LoVo (cell line): ENCODE measurements around the gene DIS3L2.

ENCODE experiments used
- DNase-seq: peaks from one replicate; pipeline ENCODE4 v3.0.0-alpha.2; 2016; ENCODE audit warnings: low spot score

The DIS3L2 gene

DNA sequence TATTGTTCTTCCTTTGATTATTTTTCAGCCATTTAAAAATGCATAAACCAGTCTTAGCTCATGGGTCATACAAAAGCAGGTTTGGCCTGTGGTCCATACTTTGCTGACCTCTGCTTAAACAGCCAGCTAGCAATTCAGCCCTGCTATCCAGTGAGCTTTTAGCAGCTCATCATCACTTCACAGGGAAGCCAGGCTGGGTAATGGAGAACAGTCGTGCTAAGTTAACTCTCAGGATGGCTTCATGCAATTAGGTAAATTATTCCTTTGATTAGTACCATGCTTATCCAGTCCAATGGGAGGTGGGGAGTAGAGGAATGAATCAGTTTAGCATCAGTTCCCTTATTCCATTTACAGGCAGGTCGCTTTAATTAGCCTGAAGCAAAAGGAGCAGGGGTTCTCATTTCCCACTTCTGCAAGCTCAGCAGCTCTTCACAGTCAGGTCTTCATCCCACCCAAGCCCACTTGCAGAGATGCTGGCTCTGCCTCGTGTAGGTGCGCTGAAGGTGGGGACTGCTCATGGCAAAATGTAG is 307.2 kb downstream of the DIS3L2 start:
- no peak for DNase-seq

DNA sequence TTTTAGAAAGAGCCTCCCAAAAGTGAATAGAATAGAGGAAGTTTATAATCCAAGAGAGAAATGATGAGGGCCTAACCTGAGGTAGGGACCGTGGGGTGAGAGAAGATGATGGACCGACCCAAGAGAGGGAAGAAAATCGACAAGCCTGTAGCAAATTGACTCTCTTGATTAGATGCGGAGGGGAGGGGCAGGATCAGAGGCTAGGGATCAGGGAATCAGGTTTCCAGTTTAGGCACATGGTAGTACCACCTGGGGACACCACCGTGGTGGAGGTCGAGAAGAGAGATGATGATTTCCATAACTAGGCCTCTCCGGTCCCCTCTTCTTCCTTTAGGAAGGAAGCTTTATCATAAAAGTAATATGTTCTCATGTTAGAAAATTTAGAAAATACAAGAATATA is 308.4 kb downstream of the DIS3L2 start:
- no peak for DNase-seq

DNA sequence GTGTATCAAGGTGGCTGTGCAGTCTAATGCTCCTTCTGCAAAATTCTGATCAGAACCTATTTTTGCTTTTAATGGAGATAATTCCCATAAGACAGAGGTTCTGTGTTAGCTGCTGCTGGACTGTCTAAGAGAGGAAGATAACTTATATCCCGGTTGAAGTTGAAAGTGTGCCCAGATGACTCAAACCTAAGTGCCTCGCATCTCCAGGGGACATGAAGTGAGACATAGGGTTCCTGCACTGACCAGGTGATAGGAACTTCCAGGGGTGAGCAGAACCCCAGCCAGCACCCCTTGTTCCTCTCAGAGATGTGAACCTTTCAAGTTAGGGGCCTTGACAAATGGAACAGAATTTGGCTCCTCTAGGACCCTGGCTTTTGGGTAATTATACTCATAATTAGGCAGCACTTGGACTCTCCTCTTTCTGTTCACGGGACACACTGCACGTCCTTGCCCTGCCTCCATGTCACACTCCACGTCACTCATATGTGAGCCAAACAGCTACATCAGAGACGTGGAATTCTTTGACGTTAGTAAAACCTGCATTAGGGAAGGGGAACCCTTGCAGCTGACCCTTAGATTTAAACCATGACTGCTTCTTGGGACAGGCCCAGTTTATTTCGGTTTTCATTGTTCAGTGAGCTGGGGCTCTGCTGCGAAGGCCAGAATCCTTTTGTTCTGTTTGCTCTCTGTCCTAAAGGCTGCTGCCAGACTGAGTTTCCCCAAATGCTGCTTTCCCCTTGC is 312.6 kb downstream of the DIS3L2 start:
- DNase-seq = no peak

DNA sequence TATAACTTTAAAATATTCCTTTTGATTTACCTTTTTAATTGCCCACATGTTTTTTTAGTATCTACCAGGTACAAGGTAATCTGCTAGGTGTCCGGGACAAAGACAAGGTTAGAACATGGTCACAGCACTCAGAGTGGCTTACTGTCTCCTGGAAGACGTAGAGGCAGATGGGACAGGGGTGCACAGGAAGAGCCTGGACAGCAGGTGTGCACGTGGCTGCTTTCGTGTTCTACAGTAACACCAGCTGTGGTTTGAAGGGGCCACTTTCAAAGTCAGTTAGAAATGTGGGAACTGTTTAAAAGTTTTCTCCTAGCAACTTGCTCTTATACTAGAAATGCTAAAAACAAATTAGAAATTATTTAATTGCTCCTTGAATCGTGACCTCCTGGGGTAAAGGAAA is 314.2 kb downstream of the DIS3L2 start:
- DNase-seq = no peak

DNA sequence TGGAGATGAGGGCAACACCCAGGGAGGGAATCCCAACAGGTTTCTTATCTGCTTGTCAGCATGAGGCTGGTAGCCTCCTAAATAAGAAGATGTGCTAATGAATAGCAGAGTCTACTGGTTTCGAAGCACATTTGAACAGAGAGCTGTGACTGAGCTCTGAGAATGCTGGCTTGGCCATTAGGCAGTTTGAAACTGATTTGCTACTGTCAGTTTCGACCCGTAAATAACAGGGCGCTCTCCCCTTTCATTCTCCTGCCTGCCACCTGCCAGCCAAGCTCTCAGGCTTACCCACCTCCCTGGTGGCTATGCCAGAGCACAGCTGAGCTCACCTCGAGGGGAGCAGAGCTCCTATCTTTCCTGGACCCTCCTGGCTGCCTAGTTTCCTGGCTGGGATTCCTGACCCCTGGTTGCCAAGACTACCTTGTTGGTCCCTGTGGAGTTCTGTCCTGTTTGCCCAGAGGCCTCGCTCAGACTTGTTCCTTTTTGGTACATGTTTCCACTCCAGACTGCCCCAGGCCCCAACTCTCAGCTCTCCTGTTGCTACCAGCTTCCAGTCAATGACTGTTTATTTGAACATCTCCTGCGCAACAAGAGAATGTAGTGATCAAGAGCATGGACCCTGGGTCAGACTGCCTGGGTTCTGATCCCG is 314.7 kb downstream of the DIS3L2 start:
- DNase-seq = no peak

DNA sequence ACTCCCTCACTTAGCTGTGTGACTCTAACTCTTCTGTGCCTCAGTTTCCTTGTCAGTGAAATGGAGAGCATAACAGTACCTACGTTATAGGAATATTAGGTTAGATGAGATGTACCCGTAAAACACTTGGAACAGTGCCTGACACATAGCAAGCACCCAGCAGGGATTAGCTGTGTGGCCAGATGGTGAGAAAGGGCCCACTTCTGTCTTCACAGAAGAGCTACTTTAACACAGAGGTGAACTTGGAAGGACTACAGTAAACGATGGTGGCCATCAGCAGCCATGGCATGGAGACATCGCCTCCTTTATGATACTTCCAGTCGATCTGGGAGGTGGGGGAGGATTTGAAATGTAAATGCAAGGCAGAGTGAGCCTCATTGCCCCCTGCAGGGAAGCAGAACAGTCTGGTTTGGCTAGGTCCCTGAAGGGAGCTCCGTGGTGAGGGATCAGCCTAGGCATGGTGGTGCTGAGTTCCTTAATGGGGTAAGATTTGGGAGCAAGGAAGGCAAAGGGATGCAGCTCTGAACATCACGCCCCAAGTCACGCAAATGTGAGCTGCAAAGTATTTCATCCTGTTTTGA is 315.3 kb downstream of the DIS3L2 start:
- no peak for DNase-seq

DNA sequence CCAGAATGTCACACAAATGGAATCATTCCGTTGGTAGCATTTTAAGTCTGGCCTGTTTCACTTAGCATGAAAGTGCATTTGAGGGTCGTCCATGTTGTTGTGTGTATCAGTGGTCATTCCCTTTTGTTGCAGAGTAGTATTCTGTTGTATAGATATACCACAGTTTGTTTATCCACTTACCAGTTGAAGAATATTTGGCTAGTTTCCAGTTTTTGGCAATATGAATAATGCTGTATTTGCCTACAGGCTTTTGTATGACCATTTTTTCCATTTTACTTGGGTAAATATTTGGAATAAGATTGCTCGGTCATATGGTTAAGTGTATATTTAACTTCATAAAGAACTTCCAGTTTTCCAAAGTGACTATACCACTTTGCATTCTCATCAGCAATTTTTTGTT is 317.0 kb downstream of the DIS3L2 start:
- DNase-seq = no peak

DNA sequence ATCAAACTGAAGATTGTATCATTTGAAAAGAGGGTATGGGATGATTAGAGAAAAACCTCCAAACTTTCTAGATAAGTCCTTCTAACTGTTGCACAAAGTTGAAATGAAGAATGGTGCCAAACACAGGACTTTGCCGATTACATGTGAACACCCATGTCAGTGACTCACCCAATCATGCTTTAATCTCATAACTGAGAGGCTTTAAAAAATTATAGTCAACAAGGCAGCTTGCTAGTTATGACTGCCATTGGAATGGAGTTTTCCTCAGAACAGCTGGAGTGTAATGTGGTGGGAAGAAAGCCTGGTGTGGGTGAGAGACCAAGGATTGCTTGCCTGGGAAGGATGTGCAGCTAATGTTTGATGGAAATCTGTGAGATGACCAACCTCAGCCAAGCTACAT is 318.8 kb downstream of the DIS3L2 start:
- DNase-seq = no peak

DNA sequence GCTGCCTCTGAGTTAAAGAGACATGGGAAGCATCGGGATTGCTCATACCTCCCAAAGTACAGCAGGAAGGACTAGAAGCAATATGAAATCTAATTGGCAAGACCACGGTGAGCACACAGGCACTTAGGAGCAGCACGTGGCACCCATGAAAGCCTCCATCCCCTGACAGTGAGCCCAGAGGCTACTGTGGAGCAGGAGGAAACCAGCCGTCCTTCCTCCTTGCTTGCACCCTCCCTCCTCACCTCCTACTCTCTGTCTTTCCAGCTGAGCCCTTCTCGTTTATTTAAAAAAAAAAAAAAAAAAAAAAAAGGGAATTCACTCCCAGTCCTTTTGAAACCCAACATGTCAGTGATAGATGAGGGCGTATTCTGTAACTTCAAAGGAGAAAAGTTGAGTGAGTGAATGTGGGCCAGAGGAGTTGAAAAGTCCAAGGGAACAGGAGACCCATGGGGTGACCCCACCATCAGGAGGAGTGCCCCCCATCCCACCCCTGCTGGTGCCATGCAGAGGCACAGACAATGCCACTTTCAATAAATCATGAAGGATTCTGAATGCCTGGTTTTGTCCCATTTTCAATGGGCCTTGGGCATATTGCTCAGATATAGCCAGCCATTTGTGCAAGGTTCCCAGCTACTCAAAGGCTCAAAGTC is 320.5 kb downstream of the DIS3L2 start:
- DNase-seq = no peak

DNA sequence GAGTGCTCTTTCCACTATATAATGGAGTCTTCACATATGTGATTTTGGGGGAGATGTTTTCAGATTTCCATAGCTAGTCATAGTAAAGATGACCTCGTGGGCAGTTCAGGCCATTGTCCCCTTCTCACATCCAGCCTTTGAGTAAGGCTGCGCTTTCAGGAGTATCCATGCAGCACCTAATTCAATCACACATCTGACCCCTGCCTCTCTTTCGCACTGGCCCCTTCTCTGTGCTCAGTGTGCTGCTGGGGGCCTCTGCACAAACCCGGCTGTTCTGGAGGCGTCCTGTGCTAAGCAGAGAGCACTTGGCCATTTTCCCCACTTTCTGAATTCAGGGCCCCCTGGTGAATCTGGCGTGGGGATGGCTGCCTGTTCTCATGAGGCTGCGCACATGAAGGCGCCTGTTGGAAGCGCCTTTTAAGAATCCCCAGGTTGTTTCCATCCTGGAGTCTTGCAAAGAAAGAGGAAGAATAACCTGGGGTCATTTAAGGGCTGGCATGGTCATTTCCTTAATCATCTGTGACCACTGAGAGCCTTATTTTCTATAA is 321.1 kb downstream of the DIS3L2 start:
- no peak for DNase-seq

DNA sequence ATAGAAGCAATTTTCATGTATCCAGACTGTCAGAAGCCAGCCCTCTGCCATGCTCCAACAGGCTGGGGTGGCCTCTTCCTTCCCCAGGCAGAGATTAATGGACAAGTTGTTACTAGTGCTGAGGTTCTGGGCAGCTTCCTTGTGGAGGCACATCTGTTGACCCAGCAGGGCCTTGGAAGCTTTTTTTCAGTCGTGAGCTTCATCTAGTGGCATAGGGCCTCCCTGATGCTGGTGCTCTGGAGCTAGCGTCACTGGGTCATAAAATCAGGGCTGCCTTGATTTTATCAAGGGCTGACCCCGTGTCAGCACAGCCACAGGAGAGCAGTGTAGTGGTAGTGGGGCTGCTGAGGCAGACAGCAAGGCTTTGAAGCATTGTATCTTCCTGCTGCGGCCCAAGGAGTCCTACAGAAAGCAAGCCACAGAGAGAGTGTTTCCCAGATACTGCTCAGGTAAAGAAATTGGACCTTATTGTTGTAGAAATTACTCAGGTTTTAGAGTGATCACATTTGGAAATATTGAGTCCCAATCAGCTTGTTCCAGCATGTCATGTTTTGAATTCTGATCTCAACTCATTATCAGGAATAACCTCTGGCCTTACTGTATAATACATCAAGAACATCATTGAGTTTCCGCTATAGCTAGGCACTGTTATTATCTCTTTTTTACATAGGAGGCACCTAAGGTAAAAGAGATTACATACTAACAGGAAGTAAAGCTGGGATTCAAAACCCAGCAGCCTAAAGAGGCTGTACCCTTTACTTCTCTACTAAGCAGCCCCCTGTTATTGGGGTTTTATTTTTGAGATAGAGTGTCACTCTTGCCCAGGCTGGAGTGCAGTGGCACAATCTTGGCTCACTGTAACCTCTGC is 324.7 kb downstream of the DIS3L2 start:
- DNase-seq = no peak

DNA sequence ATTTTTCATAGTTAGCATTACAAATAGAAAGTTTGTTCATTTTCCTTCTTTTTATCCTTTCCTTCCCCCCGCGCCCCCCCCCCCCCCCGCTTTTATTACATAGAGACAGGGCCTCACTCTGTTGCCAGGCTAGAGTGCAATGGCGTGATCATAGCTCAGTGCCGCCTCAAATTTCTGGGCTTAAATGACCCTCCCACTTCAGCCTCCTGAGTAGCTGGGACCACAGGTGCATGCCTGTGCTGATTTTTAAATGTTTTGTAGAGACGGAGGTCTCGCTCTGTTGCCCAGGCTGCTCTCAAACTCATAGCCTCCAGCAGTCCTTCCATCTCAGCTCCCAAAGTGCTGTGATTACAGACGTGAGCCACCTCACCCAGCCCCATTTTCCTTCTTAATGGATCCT is 325.8 kb downstream of the DIS3L2 start:
- DNase-seq = no peak

DNA sequence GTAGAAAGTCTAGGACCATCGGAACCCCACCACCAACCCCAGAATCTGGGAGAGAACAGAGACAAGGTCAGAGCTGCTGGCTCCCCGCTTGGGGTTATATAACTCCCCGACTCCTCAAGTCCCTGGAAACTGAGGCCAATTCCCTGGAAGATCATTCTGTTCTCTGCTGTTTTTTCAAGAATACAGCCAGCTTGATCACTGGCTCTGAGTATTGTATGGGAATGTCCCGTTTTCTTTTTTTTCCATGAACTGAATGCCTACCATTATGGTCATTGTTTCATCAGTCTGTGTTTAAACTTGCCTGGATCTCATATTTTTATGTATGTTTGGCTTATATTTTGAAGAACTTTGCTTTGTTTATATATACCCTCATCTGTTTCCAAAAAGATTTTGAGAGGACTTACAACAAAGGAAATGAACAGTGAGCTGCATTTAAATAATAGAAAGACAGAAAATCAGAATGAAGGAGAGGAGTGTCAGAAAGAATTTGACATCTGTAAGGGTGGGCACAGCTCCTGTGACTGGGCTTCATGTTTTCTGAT is 327.0 kb downstream of the DIS3L2 start:
- no peak for DNase-seq

DNA sequence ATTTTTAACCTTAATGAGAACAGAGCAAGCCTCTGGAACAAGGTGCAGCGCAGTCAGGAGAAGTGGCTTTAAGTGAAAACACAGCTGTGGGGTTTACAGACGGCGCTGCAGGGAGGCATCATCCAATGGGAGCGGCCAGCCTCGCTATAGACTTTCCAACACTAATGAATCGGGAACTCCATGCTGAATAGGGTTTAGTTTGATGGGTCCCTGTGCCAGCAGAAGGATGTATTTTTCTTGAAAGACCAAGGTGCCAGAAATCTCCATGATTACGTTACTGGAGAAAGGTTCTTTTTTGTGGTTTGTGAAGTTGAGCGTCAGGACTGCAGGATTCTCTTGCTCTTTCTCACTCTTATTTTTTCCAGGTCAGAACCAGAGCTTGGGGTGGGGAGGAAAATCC is 329.2 kb downstream of the DIS3L2 start:
- no peak for DNase-seq

DNA sequence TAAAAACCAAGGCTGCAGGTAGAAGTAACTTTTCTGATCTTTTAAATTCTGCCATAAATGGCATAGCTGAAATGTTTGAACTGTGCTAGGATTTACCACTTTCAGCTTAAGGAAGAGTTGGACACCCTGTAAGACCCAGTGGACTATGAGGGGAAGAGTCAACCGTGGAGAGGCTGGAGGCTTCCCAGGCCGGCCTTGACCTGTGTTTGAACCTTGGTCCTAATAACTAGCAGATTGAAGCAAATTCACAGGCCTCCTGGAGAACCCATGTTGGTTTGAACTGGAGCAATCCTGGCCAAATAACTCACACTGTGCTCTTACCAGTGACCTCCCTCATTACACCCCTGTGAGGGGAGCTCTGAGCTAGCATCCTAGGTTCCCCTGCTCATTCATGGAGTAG is 329.8 kb downstream of the DIS3L2 start:
- no peak for DNase-seq

DNA sequence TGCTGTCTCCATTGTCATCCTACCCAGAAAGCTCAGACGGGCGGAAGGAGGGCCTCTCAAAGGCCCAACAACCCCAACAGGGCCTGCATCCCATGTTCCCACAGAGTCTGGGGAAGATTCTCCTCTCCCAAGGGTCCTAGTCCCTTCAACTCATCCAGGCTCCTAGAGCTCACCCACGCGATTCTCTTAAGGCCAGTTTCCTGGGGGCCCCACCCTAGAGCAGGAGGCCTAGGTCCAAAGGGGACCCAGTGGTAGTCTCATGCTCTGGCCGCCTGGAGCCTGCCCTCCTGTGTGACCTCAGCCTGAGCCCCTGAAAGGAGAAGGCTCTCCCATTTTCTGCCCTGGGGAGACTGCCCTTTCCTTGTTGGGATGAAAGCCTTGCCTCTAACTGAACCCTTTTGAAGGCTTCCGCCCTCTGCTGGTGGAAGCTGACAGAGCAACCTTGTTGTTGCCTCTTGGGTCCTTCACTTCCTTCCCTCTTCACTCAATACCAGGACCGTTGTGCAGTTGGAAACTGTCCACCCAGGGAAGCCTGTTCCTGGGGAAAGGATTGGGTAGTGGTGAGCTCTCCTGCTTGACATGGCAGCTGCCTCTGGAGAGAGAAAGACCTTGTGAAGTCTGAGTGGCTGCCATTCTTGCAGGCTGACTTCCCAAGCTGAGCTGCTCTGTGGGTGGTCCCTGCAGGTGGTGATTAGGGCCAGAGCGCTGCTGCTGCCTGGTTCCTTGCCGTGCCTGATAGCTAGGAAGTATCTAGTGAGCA is 331.1 kb downstream of the DIS3L2 start:
- DNase-seq = no peak

DNA sequence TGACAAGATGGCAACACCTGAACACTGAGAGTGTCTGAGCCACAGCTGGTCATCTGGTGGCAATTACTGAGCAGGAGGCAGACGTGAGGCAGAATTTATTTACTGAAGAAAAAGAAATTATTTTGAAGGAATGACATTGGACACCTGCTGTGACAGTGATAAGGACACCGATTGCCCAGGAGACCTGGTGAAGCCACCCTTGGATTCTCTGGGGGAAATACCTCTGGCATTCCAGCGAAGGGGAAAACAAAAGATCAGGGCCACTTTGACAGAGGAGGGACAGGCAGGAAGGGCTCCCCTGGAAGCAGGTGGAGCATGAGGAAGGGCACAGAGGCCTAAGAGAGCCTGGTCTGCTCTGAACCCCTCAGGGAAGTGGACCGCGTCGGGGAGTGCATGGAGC is 331.7 kb downstream of the DIS3L2 start:
- DNase-seq = no peak

DNA sequence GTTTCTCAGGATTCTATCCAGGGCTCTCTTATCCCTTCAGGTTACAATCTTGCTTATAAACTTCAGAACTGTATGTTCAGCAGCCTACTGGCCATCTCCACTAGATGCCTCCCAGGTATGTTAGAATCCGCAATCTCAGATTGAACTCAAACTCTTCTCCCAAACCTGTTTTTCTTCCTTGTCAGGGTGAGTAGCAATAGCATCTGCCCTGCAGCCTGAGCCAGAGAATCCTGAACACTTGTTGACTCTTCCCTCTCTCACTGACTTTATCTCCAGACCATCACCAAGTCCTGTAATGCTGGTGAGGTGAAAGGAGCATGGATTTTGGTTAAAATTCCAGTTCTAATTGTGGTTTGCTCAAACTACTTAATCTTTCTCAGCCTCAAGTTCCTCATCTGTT is 334.5 kb downstream of the DIS3L2 start:
- DNase-seq = no peak

DNA sequence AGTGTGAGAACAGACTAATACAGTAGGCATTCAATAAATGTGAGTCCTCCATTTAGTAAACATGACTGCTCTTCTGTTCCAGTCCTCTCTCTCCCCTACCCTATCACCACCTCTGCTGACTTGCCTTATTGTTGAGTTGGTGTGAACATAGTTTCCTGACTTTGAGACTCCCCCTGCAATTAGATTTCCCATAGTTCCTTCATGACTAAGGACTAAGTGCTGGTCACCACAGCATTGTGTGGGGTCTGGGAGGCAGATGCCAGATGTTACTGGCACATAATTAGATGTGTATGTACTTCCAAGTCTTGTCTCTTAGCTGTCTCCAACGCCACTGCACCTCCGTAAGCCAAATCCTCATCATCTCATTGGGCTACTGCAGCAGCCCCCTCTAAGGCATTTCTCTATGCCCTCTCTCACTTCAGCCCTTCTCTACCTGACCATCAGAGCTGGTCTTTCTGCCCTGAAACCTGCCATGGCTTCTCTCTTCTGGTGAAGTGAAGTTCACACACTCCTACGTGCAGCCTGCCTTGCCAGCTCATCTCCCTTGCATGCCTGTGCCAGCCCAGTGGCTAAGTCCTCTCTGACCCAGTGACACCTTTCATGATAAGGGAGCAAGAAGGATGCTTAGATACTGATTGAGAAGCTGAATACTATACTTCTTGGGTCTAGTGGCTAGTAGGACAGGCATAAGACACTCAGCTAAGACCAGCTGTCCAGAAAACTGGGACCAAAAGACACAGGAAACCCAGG is 335.4 kb downstream of the DIS3L2 start:
- DNase-seq = no peak

DNA sequence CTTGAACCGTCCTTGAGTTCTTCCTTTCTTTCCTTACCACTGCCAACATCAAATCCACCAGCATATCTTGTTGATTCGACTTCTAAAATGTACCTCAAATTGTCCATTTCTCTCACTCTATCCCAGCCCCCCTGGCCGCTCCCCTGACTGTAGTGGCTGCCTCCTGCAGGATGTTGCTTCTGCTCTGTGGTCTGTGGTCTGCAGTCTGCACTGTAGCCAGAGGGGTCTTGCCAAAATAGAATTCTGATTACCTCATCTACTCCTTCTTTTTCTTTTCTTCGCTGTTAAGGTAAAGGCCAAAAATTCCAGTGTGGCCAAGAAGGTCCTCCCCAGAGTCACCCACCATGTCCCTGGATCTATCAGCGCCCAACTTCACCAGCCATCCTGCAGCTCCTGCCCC is 337.6 kb downstream of the DIS3L2 start:
- DNase-seq = no peak
